Lung (tissue), 12 donors: ENCODE results near the gene RALY. TPM values are rescaled to one million over a fixed set of nuclear protein-coding genes. Genes with fewer than 3 reads are reported as not detected.

ENCODE experiments used
- ATAC-seq: fragments of 200-7000 bp; cut with Tn5 transposase; one replicate; pipeline ENCODE4 v1.9.1; 2020; ENCODE audit warnings: moderate number of reproducible peaks; ENCODE audit not compliant: insufficient read depth, low FRiP score
- DNase-seq, 3 donors: peaks; one replicate each; pipeline ENCODE4 v3.0.0-alpha.2; 2013 to 2017
- H3K27ac ChIP-seq, 2 donors: one replicate each; pipeline ENCODE4 v1.5.1; 2013; ENCODE audit warnings: mild to moderate bottlenecking in 2 of 2, moderate library complexity in 2 of 2, control low read depth in 1 of 2, inconsistent platforms in 1 of 2, low read depth in 1 of 2, low read length in 1 of 2
- H3K27me3 ChIP-seq, 3 donors: one replicate each; pipeline ENCODE4 v1.5.1; 2013; ENCODE audit warnings: low read length in 2 of 3; ENCODE audit not compliant: control insufficient read depth in 3 of 3, insufficient read depth in 3 of 3
- H3K36me3 ChIP-seq, 4 donors: one replicate each; pipeline ENCODE4 v1.5.1; 2013; ENCODE audit warnings: low read length in 4 of 4, mild to moderate bottlenecking in 1 of 4, moderate library complexity in 1 of 4; ENCODE audit not compliant: control insufficient read depth in 4 of 4, insufficient read depth in 4 of 4
- H3K4me1 ChIP-seq, 5 donors: one replicate each; pipeline ENCODE4 v1.5.1; 2013; ENCODE audit warnings: low read length in 5 of 5, mild to moderate bottlenecking in 2 of 5, moderate library complexity in 1 of 5; ENCODE audit not compliant: control insufficient read depth in 5 of 5, insufficient read depth in 5 of 5
- H3K4me3 ChIP-seq: one replicate; pipeline ENCODE4 v1.5.1; 2013; ENCODE audit warnings: mild to moderate bottlenecking, control low read depth, moderate library complexity
- H3K9ac ChIP-seq, 2 donors: one replicate each; pipeline ENCODE4 v1.5.1; 2013; ENCODE audit warnings: low read length in 2 of 2, control low read depth in 1 of 2; ENCODE audit not compliant: insufficient read depth in 1 of 2
- H3K9me3 ChIP-seq, 4 donors: one replicate each; pipeline ENCODE4 v1.5.1; 2013; ENCODE audit warnings: low read length in 3 of 4, mild to moderate bottlenecking in 1 of 4, moderate library complexity in 1 of 4; ENCODE audit not compliant: control insufficient read depth in 4 of 4, insufficient read depth in 3 of 4
- WGBS, 2 donors: extraction: QIAGEN DNeasy Blood & Tissue Kit; methylation state at CpG; one replicate each; pipeline ENCODE4 v1.1.7; 2013; 5-methylcytosine and 5-hydroxymethylcytosine counted together
- polyA plus RNA-seq, 2 donors: library from polyadenylated mRNA; stranded (reverse); fragments of 200-250 nt; gene quantifications; one replicate each; pipeline ENCODE4 v1.2.1, GENCODE V29; 2013
- total RNA-seq, 2 donors: library from RNA; depleted of rRNA in 1 of 2; stranded (reverse); fragments of >200 nt in 1 of 2; gene quantifications; one replicate each; pipeline ENCODE4 v1.2.1, GENCODE V29; 2014 to 2021
- TF ChIP-seq, protein P1 (sequence below): IDR thresholded peaks from 2 replicates; pipeline ENCODE4 v1.5.1; 2012; ENCODE audit warnings: mild to moderate bottlenecking; ENCODE audit errors: control extremely low read depth, extremely low read depth
- donor health status: control.
- donor health status: control.
- donor health status: Bipolar disorder and iron deficiency.
- donor health status: healthy.
- donor health status: DM: yes; HTN: yes; CAD: no.

The RALY gene
- total and polyA plus RNA-seq, 4 donors, result 135 to 157 (median 145) TPM

DNA sequence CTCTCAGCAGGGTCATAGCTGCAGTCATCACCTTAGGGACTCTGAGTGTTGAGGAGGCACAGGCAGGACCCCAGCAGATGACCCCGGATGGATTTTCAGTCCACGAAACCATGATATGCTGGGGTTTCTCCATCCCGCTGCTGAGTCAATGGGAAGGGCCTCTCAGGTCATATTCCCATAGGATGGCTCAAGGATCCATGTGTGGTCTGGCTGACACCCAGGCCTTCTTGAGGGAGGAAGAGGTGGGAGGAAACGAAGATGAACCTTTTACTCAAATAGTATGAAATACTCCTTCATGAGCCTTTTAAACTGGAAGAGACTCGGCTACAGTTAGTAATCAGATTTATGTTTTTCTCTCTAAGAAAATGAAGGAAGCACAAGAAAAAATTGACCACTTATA lies 10.3 kb upstream of the RALY start:
- H3K9ac ChIP-seq, result no peak overlapping the region
- 94 to 95% methylated on average over 5 of the region's 5 CpGs for WGBS, 2 donors
- no peak for ATAC-seq
- no peaks in the 10 kb centered on the region for H3K9me3 ChIP-seq
- TF ChIP-seq, protein P1, sequence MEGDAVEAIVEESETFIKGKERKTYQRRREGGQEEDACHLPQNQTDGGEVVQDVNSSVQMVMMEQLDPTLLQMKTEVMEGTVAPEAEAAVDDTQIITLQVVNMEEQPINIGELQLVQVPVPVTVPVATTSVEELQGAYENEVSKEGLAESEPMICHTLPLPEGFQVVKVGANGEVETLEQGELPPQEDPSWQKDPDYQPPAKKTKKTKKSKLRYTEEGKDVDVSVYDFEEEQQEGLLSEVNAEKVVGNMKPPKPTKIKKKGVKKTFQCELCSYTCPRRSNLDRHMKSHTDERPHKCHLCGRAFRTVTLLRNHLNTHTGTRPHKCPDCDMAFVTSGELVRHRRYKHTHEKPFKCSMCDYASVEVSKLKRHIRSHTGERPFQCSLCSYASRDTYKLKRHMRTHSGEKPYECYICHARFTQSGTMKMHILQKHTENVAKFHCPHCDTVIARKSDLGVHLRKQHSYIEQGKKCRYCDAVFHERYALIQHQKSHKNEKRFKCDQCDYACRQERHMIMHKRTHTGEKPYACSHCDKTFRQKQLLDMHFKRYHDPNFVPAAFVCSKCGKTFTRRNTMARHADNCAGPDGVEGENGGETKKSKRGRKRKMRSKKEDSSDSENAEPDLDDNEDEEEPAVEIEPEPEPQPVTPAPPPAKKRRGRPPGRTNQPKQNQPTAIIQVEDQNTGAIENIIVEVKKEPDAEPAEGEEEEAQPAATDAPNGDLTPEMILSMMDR, result no peak
- H3K36me3 ChIP-seq, result no peaks in the 10 kb centered on the region
- H3K27me3 ChIP-seq, result no peaks in the 10 kb centered on the region
- H3K4me3 ChIP-seq, result no peak overlapping the region
- no peak for DNase-seq
- H3K4me1 ChIP-seq, result peaks cover 0 to 8% (median 0%) of the 10 kb centered on the region in 5 donors
- H3K27ac ChIP-seq, result no peak overlapping the region

DNA sequence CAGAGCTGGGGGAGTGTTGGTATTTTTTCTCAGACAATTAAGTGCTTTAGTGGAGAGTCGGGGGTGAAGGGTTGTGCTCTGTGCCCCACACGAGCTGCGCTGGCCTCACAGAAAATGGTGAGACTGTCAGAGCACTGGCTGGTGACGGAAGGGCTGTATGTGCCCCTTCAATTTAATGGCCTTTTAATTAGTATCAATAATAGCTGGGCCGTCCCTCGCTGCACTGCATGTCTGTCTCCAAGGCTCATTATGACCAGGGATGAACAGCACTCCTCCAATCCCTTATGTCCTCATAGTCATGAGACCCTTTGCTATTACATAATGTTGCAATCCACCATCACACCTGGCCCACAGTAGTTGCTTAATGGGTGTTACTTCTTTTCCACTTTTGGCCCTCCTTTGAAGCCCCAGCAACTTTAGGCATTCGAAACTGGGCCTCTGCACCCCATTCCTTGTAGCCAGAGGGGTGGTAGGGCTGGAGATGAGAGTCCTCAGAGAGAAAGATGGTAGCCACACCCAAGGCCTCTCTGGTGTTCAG lies 9.5 kb upstream of the RALY start:
- Histone ChIP-seq H3K27me3 (no peaks in the 10 kb centered on the region), H3K9me3 (no peaks in the 10 kb centered on the region), H3K9ac (no peak overlapping the region), H3K4me3 (no peak overlapping the region), H3K36me3 (no peaks in the 10 kb centered on the region), H3K27ac (no peak overlapping the region), H3K4me1 (peaks cover 0 to 8% (median 0%) of the 10 kb centered on the region in 5 donors)
- no peak for DNase-seq
- no peak for ATAC-seq
- 70 to 77% methylated on average over 7 of the region's 7 CpGs for WGBS, 2 donors
- TF ChIP-seq, protein P1, result no peak

DNA sequence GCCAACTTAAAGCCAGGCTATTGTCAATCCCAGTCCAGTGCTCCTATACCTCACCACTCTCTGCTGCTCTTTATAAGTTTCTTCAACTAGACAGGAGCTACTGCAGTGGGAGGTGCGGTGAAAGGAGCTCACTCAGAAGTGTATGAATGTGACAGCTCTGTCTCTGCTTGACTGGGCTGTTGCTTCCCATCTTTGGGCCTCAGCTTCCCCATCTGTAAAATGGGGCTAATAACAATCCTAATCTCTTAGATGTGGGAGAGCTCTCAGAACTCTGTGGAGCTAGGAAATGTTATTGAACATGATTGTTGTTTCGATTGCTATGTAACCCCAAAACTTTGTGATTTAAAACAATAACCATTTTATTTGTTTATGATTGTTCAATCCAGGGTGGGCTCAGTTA lies 8.4 kb upstream of the RALY start:
- Histone ChIP-seq H3K27ac (no peak overlapping the region), H3K36me3 (no peaks in the 10 kb centered on the region), H3K4me3 (no peak overlapping the region), H3K9me3 (no peaks in the 10 kb centered on the region), H3K4me1 (peaks cover 0 to 2% (median 0%) of the 10 kb centered on the region in 5 donors), H3K9ac (no peak overlapping the region), H3K27me3 (no peaks in the 10 kb centered on the region)
- no peak for DNase-seq
- TF ChIP-seq, protein P1, result no peak
- 96 to 100% methylated on average over 2 of the region's 2 CpGs for WGBS, 2 donors
- ATAC-seq, result no peak

DNA sequence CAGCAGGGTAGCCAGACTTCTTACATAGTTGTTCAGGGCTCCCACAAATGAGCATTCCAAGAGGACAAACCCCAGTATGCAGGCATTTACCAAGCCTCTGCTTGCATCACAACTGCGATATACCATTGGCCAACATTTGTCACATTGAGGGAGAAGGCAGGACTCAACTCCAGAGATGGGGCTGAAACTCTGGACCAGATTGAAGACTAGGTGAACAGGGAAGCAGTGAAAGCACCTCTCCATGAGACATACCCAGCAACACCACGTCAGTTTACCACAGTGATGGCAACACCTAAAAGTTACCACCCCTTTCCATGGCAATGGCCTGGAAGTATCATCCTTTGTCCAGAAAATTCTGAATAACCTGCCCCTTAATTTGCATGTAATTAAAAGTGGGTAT lies 7.9 kb upstream of the RALY start:
- TF ChIP-seq, protein P1, result no peak

More for the DNA sequence above, 7.9 kb upstream of the RALY start:
- no peaks in the 10 kb centered on the region for H3K9me3 ChIP-seq
- DNase-seq (no peak), ATAC-seq (no peak)
- H3K27me3 ChIP-seq, result no peaks in the 10 kb centered on the region
- 72 to 77% methylated on average over 2 of the region's 2 CpGs for WGBS, 2 donors
- no peaks in the 10 kb centered on the region for H3K36me3 ChIP-seq
- H3K9ac ChIP-seq, result no peak overlapping the region
- peaks cover 0 to 2% (median 0%) of the 10 kb centered on the region in 5 donors for H3K4me1 ChIP-seq
- H3K27ac ChIP-seq, result no peak overlapping the region
- no peak overlapping the region for H3K4me3 ChIP-seq
